GM12892 (cell line): ENCODE results near the gene ARHGAP26.
A peak's percentile ranks its signal among the peaks of the same experiment; 100 is the strongest.
"Not testable (repeated sequence)": the region's sequence is repeated elsewhere in the genome, so short reads cannot be mapped to it uniquely, and the experiment has no call there.

Source experiments
- DNase-seq: peaks from one replicate; pipeline ENCODE4 v3.0.0; 2011; ENCODE audit not compliant: insufficient read length
- FAIRE-seq: peaks from 2 replicates; lab custom pipeline; 2011; peaks lifted over from hg19 to GRCh38; lab: Jason Lieb, UNC
- POLR2A ChIP-seq: IDR thresholded peaks from 2 replicates; pipeline ENCODE4 v1.6.1; 2011; ENCODE audit warnings: low read depth, low read length, control low read depth
- POLR2AphosphoS5 ChIP-seq: IDR thresholded peaks from 2 replicates; pipeline ENCODE4 v1.6.1; 2011; ENCODE audit warnings: low read depth, low read length, control low read depth
- TAF1 ChIP-seq: IDR thresholded peaks from 2 replicates; pipeline ENCODE4 v1.6.1; 2011; ENCODE audit warnings: low read depth, mild to moderate bottlenecking, control low read depth, low read length, borderline replicate concordance

The ARHGAP26 gene

DNA sequence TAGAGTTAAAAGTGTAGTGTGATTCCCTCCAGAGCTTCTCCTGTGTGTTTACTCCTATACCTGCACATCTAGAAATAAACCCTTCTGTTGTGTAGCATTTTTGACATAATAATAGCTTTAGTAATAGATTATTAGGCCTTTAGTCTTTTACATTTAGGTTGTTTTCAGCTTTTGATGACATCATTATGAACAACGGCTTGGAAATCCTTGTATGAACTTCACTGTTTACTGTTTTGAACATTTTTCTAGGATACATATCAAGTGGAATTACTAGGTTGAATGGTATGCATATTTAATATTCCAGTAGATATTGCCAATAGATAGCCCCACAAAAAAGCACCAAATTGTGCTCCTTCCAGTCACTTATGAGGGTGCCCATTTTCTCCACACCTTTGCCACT, 174.0 kb downstream of the ARHGAP26 start:
- no peak for DNase-seq
- FAIRE-seq, result no peak
- no peak for TF ChIP-seq TAF1
- TF ChIP-seq POLR2AphosphoS5, result no peak
- no peak for TF ChIP-seq POLR2A

DNA sequence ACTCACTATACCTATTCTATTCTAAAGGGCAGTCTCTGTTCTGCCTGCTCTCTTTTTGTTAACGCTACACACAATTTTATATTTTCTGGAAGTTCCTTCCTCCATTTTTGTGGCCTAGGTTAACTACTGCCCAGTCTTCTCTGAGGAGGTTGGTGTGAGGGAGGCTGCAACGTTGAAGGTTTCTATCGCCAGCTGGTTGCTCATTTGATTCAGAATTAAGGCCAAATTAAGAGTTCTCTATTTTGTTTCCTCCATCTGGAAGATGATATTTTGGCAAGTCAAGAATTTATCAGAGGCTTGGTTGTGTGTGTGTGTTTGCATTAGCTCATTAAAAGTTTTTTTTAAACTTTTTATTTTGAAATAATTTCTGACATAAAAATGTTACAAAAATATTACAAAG, 175.1 kb downstream of the ARHGAP26 start:
- no peak for FAIRE-seq
- no peak for DNase-seq
- TF ChIP-seq TAF1, result no peak

DNA sequence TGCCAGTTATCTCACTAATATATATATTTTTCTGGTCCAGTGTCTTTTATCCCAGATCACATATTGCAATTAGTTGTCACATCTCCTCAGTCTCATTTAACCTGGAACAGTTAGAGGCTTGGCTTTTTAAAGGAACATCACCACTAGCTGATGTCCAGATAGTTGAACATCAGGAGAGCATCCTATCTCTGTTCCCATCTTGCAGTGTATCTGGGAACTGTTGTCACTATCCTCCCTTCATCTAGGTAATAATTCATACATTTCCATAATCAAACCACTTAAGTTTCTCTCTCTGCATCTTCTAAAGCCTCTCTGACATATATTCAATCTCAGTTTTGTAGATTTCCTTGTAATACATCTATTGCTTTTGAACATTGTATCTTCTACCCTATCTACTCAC, 175.7 kb downstream of the ARHGAP26 start:
- FAIRE-seq, result no peak
- no peak for DNase-seq

DNA sequence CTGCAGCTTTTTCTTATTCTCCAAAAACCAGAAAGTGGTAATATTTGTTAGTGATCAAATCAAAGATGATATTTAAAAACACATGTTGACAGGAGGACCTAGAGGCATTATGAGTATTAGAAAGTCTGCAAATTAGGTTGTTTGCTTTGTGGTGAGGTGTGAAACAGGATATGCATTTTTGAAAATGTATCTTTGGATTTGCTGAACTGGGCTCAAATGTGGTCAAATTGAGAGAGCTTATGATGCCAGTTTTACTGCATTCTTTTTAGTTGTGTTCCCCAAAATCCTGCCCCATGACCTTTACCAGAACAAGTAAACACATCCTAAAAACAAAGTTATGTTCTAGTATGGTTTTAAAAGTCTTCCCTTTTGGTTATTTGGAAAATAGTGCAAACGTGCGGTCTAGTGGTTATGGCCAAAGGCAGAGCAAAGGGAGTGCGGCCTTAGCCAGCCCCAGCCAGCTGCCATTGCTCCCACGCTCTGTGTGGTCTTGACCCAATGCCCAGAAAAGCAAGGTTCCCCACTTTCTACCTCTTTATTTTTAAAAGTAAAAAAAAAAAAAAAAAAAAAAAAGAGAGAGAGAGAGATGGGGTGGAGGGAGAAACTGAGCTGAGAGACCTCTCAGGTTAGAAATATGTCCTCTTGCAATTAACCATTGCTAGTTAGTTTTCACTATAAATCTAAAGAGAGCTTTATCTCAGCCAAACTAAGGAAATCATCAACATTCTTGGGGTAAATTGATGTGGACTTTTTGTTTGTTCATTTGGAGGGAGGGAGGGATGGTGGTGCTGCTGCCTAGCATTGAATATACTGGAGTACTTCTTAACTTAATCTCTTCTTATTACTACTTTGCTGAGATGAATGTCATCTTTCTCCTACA, 176.6 kb downstream of the ARHGAP26 start:
- no peak for TF ChIP-seq TAF1
- no peak for DNase-seq
- no peak for FAIRE-seq

More for the DNA sequence above, 175.7 kb downstream of the ARHGAP26 start:
- TF ChIP-seq POLR2A (no peak), TAF1 (no peak)

DNA sequence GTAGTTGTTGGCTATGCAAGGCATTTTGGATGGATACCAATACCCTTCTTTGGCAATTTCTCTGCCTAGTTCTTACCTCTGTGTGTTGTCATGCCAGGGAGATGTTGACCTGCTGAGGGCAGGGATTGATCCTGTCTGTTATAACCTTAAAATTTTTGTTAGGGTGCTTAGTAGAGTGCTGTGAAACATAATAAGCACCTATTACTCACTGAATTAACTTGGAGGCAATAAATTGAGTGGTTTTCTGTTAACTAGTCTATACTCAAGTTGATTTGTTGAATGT, 177.2 kb downstream of the ARHGAP26 start:
- TF ChIP-seq POLR2AphosphoS5 (no peak), TAF1 (no peak), POLR2A (no peak)
- no peak for FAIRE-seq
- no peak for DNase-seq

DNA sequence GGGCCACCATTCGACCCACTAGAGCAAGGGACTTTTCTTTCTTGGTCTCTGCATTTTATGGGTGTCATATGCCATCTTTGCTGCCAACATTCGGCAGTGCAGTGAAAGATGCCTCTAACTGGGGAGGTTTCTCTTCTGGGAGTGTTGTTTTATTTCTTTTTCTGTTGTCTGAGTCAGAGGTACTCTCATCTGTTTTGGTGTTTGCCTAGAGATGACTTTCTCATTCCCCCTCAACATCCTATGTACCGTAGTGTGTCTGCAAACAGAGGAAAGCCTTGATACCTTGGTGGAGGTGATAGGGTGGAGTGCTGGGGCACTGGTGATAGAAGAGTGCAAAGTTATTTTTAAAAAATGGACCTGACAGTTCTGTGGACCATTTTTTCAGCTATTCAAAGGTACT, 182.1 kb downstream of the ARHGAP26 start:
- TF ChIP-seq POLR2AphosphoS5 (no peak), POLR2A (no peak), TAF1 (no peak)
- no peak for DNase-seq

DNA sequence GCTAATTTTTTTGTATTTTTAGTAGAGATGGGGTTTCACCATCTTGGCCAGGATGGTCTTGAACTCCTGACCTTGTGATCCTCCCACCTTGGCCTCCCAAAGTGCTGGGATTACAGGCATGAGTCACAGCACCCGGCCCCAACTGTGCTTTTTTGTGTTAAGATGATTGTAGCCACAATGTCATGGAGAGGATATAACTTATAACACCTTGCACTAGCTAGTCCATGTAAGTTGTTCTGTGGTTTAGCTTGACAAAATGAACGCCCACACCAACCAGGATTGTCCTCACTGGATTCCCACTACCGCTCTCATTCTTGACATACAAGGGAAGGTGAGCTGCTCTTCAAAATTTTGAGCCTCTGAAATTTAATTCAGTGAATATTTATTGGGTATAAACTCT, 182.7 kb downstream of the ARHGAP26 start:
- DNase-seq, FAIRE-seq: not testable (repeated sequence)

More for the DNA sequence above, 182.1 kb downstream of the ARHGAP26 start:
- no peak for FAIRE-seq

DNA sequence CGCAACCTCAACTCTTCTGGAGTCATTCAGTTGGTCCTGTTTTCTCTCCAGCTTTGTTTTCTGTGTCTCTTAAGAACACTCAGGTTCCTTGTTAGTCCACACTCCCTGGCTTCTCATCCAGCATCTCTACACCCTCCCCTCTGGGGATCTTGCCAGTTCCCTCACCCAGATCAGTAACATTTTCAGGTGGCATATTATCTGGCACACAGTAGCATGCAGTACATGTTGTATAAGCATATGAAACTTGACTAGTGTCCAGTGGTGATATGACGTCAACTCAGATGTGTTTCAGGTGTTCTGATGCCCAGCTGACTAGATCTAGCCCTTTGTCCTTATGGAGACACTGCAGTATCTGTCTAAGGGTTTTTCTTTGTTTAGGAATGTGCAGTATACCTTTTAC, 184.3 kb downstream of the ARHGAP26 start:
- TF ChIP-seq TAF1 (no peak), POLR2A (no peak), POLR2AphosphoS5 (no peak)
- no peak for DNase-seq
- FAIRE-seq, result no peak

DNA sequence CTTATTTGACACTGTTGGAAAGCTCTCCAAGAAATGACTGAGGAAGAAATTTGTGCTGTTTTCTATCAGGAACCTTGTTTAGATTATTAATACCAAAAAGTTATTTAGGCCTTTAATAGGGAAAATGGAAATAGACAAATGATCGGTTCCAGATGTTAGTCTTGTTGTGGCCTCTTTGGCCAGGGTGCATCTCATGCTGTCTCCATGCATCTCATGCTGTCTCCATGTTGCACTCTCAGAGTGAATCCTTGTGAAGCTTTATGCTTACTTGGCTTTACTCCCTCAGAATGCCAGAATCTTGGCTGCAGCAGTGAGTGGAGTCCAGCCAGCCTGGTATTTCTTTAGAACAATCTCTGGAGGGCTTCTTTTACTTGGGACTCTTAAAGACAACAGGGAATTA, 185.5 kb downstream of the ARHGAP26 start:
- no peak for FAIRE-seq
- DNase-seq, result no peak
- no peak for TF ChIP-seq POLR2A
- TF ChIP-seq TAF1, result no peak

DNA sequence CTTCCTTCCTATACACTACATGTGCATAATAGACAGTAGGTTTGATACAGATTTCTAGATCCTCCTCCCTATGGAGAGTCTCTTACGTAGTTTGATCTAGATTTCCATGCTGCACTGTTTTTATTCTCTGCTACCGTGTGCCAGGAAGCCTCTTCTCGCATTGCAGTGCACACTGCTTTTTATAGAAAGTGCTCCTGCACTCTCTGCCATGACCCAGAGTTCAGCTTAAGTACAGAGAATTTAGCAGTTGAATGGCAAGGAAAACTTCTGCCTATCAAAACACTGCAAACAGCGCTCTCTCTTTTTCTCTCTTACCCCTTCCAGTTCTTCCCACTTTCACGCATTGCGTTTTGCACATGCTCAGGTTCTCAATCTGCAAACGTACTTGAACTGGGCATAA, 187.4 kb downstream of the ARHGAP26 start:
- TF ChIP-seq TAF1, result no peak
- no peak for DNase-seq
- no peak for FAIRE-seq

DNA sequence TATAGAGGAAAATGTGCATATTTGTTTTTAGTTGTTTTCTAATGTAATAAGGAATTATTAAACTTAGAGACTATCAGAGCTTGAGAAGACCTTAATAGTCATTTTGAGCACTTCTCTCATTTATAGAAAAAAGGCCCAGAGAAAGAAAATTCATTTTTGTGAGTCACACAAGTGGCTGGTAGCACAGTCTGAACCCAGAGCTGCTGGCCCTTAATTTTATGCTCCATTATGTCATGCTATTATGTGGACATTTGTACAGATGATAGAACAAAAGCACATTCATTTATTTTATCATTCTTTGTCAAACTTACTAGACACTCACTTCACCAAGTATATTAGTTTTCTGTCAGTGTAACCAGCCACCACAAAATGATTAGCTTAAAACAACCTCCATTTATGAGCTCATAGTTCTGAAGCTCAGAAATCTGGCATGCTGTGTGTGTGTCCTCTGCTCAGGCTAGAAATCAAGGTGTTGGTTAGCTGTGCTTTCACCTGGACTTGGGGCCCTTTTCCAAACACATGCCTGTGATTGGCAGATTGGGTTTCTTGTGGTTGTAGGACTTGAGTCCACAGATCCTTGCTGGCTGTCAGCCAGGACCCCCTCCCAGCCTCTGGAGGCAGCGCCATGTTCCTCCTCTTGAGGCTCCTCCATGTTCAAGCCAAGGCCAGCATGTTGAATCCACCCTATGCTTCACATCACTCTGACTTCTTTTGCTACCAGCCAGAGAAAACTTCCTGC, 188.9 kb downstream of the ARHGAP26 start:
- TF ChIP-seq POLR2AphosphoS5 (no peak), TAF1 (no peak), POLR2A (no peak)
- DNase-seq, result no peak
- no peak for FAIRE-seq

DNA sequence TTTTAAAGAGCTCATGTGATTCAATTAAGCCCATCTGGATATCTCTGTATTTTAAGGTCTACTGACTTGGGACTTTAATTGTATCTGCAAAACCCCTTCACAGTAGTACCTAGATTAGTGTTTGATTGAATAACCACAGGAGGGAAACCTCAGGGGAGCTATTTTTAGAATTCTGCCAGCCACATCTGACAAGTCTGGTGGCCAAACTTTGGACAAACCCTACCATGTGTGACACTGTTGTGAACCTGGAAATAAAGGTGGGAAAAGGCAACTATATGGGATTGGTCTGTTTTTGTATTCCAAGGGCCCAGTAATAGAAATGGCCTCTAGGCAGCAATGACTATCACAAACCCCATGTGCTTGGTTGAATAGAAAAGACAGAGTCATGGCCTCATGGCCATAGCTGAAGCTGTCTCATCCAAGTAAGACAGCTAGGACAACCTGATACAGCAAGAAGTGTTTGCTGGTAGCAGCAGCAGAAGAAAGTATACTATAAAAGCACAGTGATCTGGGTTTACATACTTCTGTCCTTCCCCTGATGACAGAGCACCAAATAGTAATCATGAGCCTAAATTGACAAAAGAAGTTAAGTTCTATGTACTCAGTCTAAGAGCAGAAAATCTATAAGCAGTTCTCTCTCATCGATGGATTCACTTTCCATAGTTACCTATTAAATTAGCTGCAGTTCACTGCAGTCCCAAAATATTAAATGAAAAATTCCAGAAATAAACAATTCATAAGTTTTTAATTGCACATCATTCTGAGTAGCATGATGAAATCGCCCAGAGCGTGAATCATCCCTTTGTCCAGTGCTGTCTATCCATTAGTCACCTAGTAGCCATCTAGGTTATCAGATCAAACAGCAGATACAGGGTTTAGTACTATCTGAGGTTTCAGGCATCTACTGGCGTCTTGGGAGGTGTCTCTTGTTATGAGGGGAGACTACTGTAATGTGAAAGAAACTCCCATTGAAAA, 189.8 kb downstream of the ARHGAP26 start:
- TF ChIP-seq POLR2A (no peak), POLR2AphosphoS5 (no peak), TAF1 (no peak)
- FAIRE-seq, result peak; percentile 64
- no peak for DNase-seq
